GM18511 (cell line): ENCODE measurements around the gene MAD1L1.

Experiments used
- ATAC-seq: cut with Tn5 transposase; IDR thresholded peaks from one replicate; pipeline ENCODE4 v1.9.1; 2021; ENCODE audit warnings: mild to moderate bottlenecking, moderate library complexity; ENCODE audit not compliant: unreplicated experiment

The MAD1L1 gene

DNA sequence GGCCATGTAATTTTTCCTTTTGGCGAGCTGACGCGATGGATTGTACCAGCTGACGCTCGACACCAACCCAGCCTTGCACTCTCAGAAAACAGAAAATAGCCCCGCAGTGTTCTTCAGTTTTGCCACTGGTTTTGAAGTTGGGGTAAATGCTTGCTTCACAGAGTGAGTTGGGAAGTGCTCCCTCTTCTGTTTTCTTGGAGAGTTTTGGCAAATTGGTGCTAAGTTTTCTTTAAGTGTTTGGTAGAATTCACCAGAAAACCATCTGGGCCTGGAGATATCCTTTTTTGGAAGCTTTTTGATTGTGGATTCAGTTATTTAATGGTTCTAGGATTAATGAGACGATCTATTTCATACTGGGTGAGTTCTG, 309.9 kb downstream of the MAD1L1 start:
- no peak for ATAC-seq

DNA sequence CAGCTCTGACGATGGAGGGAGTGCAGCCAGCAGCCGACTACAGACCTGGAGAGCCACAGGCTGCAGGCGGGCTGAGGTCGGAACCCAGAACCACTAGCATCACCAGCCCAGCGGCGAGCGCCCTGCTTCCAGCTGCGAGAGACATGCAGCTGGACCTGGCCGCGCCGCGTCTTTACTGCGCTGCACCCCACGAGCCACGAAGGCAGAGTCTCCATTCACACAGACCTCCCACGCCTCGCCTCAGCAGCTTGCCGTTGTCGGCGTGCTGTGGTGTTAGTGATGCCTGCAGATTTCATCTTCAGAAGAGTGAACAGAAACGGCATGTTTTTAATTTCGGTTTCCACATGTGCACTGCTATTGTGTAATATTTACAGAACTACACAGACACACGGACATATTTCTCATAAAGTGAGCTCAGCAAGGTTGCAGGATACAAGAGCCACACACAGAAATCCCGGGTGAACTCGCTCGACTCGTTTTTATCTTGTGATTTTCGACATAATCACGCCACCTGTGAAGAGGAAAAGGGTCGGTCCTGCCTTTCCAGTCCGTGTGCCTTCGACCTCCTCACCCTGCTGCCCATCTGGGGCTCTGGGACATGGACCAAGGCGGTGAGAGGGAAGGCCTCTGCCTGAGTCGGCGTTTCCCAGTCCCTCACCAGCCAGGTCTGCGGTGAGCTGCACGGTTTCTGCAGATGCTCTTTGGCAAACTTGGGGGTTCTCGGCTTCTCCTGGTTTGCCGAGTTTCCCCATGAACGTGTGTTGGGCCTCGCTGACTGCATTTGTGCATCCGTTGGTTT, 310.5 kb downstream of the MAD1L1 start:
- ATAC-seq = no peak

DNA sequence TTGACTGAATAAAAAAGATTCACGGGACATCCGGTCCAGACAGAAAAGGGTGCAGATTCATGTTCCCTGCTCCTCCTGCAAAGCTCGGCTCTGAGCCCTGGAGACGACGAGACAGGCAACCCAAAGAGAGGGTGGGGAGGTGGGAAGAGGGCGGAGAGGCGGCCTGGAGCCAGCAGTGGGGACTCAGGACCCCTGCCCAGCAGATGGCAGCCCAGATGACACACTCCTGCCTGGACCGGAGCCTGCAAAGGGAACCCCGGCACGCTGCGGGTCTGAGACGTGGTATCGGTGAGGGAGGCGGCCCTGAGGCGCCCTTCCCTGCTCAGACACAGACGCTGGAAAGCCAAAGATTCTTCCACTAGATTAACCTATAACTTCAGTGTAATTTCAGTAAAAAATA, 311.9 kb downstream of the MAD1L1 start:
- ATAC-seq = no peak

DNA sequence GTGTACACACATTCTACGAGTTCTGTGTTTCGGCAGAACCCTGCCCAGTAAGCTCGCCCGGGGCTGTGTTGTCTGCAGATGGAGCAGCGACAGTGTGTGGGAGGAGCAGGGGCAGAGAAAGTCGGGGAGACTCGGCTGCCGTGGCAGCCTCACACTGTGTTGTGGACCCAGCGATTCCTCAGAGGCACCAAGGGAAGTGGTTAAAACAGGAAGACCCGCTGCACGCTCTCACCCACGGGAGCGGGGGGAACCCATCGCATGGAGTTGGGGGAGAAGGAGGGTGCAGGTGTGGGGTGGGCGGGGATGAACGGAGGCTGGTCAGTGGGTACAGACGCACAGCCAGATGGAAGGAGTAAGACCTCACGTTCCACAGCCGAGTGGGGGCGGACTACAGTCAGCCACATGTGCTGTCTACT, 312.5 kb downstream of the MAD1L1 start:
- ATAC-seq = peak; percentile 86

DNA sequence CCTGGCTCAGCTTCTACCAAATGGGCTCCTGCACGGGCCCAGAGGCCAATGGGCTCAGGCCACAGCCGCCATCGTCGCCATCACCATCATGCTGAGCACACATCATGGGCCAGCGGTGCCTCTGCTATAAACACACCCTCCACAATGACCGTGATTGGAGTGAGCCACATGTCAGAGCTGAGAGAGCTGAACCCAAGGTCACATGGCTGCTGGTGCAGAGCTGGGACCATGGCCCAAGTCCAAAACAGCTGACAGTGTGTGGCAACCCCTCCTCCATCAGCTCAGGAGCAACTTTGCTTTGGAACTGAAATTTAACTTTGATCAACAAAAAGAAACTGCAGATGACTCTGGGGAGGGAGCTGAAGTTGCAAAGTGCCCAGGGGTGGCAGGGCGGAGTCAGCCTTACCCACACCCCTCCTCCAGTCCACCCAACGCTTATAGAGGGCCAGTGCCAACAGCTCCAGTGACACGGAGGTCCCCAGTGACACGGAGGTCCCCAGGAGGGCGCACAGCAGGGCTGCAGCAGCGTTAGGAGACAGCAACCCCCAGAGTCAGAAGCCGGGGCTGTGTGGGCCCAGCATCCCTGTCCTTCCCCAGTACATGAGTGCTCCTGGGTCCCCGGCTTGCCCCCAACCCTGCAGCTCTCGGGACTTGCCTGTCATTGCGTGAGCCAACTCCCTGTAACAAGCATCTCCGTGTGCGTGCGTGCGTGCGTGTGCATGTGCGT, 313.0 kb downstream of the MAD1L1 start:
- ATAC-seq = peak; percentile 15

DNA sequence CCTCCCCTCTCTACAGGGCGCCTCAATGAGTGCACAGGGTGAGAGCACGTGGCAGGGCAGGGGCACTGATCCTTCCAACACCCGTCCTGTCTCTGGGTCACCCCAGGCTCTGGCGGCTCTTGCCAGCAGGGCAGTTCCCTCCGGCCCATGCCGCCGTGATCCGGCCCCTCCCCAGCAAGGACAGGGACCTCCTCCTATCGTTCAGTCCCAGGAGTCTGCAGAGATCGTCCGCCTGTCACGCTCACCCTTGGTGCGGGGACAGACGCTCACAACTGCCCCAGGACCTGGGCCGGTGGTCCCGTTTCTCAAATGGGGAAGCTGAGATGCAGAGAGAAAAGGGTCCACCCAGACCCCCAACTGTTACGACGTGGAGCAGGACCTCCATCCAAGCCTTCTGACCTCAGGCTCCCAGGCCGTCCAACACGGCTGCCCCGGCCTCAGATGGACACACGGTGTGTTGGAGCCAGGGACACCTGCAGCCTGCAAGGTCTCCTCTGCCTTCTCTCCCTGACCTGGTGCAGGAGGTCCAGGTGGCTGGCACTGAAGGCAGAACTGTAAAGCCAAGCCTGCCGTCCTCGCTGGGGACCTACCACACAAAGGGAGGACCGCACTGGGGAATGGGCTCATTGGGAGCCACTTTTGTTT, 313.7 kb downstream of the MAD1L1 start:
- ATAC-seq = no peak

DNA sequence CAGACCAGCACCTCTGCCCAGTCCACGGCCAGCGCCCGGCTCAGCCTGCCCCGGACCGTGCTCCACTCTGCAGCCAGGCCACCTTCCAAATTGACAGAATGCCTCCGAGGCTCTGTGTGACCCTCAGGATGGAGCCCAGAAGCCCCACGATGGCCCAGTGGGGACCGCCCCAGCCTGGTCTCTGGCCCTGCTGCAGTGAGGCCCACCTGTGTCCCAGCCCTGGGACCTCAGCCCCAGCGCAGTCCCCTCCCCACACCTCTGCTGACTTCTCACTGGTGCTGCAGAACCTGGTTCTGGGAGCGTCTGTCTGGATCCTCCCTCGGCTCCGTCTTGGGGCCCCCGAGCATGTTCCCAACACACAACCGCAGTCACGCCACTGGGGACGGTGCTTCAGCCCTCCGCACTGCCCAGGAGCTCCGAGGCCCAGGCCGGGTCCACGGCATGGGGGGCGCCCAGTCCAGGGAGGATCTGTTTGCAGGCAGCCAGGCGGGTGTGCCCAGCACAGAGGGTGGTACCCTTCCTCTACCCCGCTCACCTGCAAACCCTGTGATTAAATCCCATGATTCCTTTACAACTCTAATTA, 314.6 kb downstream of the MAD1L1 start:
- no peak for ATAC-seq

DNA sequence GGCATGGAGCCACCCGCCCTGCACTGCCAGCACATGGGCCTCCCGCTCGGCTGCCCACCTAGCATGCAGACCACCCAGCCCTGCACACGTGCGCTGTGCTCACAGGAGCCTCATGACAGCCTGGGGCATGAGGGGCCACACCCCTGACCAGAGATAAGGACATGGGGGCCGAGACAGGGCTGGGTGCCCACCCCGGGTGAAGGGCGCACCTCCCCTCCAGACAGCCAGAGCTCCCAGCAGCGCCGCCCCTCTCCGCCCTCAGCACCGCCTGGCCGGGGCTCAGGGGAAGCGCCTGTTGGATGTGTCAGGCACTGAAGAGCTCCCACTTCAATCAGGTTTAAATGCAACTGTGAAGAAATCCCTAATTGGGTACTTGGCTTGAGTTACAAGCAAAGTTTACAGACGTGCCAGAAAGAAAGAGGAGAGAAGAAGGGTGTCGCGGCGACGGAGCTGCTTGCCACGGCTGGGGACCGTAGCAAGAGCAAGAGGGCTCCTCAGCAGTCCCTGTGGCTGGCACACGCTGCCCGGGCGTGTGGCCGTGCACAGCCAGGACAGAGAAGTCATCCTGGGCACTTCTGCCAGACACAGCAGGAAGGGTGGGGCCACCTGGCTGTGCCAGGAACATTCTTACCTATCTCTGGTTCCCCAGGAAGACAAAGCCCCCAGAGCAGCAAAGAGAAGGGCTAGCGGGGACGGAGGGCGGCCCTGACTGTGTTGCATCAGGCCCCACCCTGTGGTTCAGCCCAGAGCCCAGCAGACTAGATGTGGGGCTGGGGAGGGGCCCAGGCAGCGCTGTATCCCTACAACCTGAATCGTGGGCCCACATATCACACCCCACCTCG, 315.3 kb downstream of the MAD1L1 start:
- no peak for ATAC-seq

DNA sequence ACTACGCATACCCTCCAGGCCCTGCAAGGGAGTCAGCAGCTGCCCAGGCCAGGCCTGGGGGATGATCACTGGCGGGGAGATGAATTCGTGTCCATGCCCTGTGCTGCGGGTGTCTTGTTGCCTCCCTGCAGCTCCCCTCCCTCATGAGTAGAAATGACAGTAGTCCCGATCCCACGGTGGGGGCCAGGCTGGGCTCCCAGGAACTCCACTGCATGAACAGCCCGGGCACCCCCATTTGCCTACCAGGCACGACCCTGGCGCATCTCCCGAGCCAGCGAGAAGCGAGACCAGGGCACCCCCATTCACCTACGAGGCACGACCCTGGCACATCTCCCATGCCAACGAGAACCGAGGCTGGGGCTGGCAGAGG, 316.2 kb downstream of the MAD1L1 start:
- ATAC-seq = no peak

DNA sequence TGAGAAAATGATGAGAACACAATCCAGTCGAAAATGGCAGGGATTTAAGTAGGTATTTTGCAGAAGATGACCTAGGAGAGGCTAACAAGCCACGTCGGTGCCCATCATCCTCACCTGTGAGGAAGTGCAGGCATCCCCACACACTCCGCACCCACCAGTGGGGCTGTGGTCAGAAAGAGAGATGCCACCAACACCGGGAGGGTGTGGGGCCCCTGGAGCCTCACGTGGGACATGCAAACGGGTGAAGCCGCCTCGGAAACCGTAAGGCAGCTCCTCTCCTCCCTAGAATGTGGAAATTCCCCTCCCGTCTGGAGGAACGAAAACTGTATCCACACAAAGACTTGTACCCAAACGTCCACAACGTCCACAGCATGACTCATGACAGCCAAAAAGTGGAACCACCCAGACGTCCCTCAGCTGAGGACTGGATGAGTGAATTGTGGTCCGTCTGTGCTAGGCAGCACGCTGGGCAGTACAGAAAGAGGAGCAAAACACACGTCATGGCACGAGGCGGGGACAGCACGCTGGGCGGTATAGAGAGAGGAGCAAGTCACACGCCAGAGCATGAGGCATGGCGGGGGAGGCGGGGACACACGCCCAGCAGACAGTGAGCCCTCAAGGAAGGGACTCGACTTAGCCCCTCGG, 316.7 kb downstream of the MAD1L1 start:
- ATAC-seq = no peak

DNA sequence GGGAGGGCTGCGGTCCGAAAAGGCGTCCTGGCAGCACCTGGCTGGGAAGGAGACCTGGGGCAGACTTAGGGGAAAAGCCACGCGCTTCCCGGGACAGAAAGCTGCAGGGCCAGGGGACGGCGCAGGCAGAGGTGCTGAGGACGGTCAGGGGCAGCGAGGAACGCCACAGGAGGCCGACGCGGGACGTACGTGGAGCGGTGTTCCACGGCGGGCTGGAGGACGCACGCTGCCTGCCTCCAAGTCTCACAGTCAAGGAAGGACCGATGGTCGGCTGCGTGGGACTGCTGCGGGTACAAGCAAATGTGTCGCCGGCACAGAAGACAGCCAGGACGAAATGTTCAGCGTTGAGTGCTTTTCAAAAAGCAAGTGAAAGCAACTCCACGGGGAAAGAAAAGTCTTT, 317.4 kb downstream of the MAD1L1 start:
- ATAC-seq = no peak

DNA sequence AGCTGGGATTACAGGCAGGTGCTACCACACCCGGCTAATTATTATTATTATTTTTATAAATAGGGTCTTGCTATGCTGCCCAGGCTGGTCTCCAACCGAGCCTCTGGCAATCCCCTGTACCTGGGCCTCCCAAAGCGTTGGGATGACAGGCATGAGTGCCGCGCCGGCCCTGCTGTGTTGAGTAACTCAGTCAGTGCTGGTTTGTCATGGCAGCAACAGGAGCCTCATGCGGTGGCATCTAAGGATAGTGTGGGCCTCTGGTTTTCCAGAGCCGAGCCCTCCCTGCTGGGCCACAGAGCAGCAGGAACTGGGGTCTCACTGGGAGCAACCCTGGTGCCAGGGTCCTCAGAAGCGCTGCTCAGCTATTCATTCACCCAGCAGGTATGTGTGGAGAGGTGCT, 318.0 kb downstream of the MAD1L1 start:
- no peak for ATAC-seq

DNA sequence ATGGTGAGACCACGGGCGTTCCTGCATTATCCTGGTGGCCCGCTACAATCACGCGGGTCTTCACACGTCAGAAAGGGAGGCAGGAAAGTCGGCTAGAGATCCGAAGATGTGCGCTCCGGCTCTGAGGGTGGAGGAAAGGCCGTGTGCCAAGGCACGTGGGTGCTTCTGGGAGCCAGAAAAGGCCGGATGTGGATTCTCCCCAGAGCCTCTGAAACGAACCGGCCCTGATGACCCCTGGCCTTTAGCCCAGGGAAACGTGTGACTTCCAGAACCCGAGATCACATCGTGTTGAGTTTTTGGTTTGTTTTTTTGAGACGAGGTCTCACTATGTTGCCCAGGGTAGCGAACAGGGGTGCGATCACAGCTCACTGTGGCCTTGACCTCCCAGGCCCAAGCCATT, 318.4 kb downstream of the MAD1L1 start:
- no peak for ATAC-seq

DNA sequence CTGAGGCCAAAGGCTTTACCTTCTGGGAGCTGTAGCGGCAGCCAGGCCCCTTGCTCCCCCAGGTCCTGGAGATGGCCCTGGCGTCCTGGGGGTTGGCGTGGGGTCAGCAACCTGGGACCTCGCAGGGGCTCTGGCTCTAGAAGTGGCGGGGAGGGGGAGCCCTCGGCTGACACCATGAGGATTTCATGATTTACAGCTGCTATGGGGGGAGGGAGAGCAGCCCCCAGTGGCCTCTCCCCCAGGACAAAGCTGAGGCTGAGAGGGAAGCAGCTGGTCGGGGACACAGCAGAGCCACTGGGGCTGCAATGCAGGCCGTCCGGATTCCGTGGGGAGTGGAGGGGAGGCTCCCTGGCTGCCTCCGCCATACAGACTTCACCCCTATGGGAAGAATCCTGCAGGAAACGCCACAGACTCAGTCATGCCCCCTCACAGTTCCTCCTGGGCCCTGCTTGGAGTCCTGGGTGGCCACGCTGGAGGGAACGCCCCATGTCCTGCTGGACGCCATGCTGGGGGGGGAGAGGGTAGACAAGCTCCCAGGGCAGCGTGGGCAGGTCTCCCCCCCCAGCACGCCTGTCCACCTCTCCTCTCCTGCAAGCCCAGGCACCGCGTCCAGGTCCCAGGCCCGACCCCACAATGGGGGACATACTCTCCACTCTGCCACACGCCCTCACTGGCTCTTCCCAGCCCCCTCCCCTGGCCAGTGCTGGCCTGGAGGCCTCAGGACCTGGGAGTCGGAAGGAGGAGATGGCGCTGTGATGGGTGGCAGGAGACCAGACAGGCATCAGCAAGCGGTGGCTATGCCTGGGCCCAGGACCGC, 319.1 kb downstream of the MAD1L1 start:
- ATAC-seq = no peak

DNA sequence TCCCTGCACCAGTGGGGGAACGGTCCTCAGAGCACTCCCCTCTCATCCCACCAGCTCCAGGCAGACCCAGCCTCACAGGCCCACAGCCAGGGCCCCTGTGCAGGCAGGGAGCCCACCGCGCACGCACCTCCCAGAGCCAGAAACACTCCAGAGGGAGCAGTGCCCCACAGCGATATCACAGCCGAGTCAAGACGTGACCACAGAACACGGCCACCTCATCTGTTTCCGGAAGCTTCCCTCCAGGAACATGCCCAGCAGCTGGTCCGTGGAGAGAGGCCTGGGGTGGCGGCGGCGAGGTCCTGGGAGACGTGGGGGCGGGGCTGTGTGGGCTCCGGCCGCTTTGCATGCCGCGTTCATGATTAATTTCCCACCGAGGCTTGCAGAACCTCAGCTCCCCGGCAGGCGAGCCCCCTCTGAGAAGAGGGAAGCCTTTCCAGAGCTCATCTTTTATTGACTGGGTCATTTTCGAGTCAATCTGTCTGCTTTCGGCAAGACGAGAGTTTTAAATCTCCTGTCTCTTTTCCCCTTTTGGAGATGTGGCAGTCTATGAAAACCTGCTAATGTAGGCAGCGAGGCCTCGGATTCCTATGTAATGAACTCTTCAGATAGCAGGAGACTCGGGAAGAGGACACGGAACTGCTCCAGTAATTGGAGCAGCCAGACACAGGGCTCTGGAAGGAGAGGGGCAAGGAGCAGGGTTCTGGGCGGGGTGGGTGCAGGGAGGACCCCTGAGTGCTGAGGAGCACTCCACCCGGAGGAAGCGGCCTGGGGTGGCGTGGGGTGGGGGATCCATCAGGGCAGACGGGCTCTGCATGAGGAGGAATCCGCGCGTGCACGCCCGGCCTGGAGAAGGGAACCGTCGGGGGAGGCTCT, 319.9 kb downstream of the MAD1L1 start:
- ATAC-seq = no peak

DNA sequence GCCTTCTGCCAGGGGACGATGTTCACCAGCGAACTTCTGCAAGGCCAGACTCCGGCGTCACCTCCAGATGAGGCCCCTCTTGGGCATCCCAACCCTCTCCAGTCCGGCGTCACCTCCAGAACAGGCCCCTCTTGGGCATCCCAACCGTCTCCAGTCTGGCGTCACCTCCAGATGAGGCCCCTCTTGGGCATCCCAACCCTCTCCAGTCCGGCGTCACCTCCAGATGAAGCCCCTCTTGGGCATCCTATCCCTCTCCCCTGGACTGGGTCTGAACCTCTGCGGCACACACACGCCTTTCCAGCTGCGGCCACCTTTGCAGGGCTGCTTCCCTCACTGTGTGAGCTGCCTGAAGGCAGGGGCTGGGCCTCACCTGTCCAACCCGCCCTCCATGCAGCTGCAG, 321.2 kb downstream of the MAD1L1 start:
- no peak for ATAC-seq

DNA sequence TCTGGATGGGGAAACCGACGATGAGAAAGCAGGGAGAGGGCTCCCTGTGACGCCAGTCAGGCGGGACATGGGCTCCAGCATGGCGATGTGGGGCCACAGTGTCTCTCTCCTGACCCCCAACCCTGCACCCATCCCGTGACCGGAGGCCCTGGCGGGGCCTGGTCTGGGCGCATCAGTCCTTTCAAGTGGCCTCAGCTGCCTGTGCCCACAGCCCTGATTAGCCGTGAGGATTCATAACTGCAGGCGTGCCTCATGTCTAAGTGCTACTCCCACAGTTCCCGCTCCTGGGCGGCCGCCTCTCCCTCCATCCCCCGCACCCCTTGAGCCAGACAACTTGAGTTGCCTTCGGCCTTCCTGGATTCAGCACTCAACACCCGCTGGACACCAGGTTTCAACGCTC, 321.9 kb downstream of the MAD1L1 start:
- ATAC-seq = no peak

DNA sequence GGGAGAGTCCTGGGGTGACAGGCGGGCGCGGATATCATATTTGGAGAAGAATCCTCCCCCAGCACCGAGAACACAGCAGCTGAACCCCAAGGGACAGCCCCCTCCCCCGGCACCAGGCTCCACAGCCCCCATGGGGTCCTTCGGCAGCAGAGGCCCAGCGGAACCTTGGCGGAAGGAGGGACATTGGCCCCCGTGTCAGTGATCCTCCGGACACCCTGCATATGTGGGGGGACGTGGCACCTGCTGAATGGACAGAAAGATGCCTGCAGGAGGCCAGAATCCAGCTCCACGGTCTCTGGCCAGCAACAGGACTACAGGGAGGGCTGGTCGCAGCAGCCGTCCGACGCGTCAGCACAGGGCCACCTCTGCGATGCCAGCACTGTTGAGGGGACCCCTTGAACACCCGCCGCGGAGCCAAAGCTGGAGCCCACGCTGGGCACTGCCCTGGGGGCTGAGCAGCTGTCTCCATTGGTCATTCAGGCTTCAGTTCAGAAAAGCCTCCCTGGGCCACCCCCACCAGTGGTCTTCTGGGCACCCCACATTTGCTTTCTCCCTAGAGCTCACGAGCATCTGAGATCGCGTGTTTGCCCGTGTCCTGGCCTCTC, 322.6 kb downstream of the MAD1L1 start:
- no peak for ATAC-seq
